Brain microvascular endothelial cell (primary cell): ENCODE data around the gene DOC2B.

Experiments used
- DNase-seq: peaks from one replicate; pipeline ENCODE4 v3.0.0-alpha.2; 2020
- H3K27ac ChIP-seq: fragments of 250-450 bp; sonication (Bioruptor Pico); 2 replicates; pipeline ENCODE4 v1.5.1; 2020; ENCODE audit warnings: mild to moderate bottlenecking, moderate library complexity
- H3K27me3 ChIP-seq: fragments of 250-450 bp; sonication (Bioruptor Pico); replicated peaks from 2 replicates; pipeline ENCODE4 v1.5.1; 2020; ENCODE audit warnings: mild to moderate bottlenecking
- H3K36me3 ChIP-seq: fragments of 250-450 bp; sonication (Bioruptor Pico); replicated peaks from 2 replicates; pipeline ENCODE4 v1.5.1; 2020; ENCODE audit warnings: mild to moderate bottlenecking
- H3K4me3 ChIP-seq: 2 replicates; pipeline ENCODE4 v1.5.1; 2011; ENCODE audit warnings: low read depth, mild to moderate bottlenecking, control low read depth, low read length, moderate library complexity
- CTCF ChIP-seq: IDR thresholded peaks from 2 replicates; pipeline ENCODE4 v1.5.1; 2011; ENCODE audit warnings: low read depth, mild to moderate bottlenecking, moderate library complexity, low read length, control low read depth, inconsistent platforms; ENCODE audit errors: missing control alignments
- in situ Hi-C: cut with HindIII; loops from 2 replicates; pipeline ENCODE4 v1.10.0; 2017; ENCODE audit warnings: low sequenced_read_pairs, low pct_ligation_motif_present

DOC2B gene

GRCh38 chr17:179066-179432 is 2.4 kb downstream of the DOC2B start:
- DNase-seq, result no peak
- H3K36me3 ChIP-seq, result no peaks in the 10 kb centered on the region
- TF ChIP-seq CTCF, result no peak
- in situ Hi-C loops, result no loop called here
- no peak overlapping the region for H3K4me3 ChIP-seq
- H3K27ac ChIP-seq, result no peak overlapping the region
- peaks cover 68% of the 10 kb centered on the region for H3K27me3 ChIP-seq

- Histone ChIP-seq H3K27ac (no peak overlapping the region), H3K36me3 (no peaks in the 10 kb centered on the region), H3K4me3 (no peak overlapping the region), H3K27me3 (peaks cover 64% of the 10 kb centered on the region)
- TF ChIP-seq CTCF, result no peak
- DNase-seq, result no peak
- in situ Hi-C loops, result no loop called here
Measured at GRCh38 chr17:178292-179065, 3.0 kb downstream of the DOC2B start.

GRCh38 chr17:177762-178161 is 3.7 kb downstream of the DOC2B start:
- Histone ChIP-seq H3K4me3 (no peak overlapping the region), H3K27me3 (peaks cover 57% of the 10 kb centered on the region), H3K36me3 (no peaks in the 10 kb centered on the region), H3K27ac (no peak overlapping the region)
- in situ Hi-C loops, result no loop called here
- DNase-seq, result no peak
- TF ChIP-seq CTCF, result no peak

- in situ Hi-C loops, result no loop called here
- TF ChIP-seq CTCF, result no peak
- Histone ChIP-seq H3K27ac (no peak overlapping the region), H3K36me3 (no peaks in the 10 kb centered on the region), H3K4me3 (no peak overlapping the region), H3K27me3 (peaks cover 51% of the 10 kb centered on the region)
- DNase-seq, result no peak
Measured at GRCh38 chr17:177155-177554, 4.3 kb downstream of the DOC2B start.

- Histone ChIP-seq H3K4me3 (no peak overlapping the region), H3K36me3 (no peaks in the 10 kb centered on the region), H3K27me3 (peaks cover 16% of the 10 kb centered on the region), H3K27ac (no peak overlapping the region)
- DNase-seq, result no peak
- TF ChIP-seq CTCF, result no peak
- in situ Hi-C loops, result no loop called here
Measured at GRCh38 chr17:173166-173911, 8.1 kb downstream of the DOC2B start.

GRCh38 chr17:172401-172800 is 9.0 kb downstream of the DOC2B start:
- no peak for TF ChIP-seq CTCF
- Histone ChIP-seq H3K27me3 (peaks cover 7% of the 10 kb centered on the region), H3K4me3 (no peak overlapping the region), H3K36me3 (no peaks in the 10 kb centered on the region), H3K27ac (no peak overlapping the region)
- no peak for DNase-seq
- in situ Hi-C loops, result no loop called here
